T-helper 22 cell (primary cell): ENCODE data around the gene TMEM204.

Experiments used
- DNase-seq: peaks from one replicate; pipeline ENCODE4 v3.0.0-alpha.2; 2020; ENCODE audit warnings: low read depth

TMEM204 gene

DNA sequence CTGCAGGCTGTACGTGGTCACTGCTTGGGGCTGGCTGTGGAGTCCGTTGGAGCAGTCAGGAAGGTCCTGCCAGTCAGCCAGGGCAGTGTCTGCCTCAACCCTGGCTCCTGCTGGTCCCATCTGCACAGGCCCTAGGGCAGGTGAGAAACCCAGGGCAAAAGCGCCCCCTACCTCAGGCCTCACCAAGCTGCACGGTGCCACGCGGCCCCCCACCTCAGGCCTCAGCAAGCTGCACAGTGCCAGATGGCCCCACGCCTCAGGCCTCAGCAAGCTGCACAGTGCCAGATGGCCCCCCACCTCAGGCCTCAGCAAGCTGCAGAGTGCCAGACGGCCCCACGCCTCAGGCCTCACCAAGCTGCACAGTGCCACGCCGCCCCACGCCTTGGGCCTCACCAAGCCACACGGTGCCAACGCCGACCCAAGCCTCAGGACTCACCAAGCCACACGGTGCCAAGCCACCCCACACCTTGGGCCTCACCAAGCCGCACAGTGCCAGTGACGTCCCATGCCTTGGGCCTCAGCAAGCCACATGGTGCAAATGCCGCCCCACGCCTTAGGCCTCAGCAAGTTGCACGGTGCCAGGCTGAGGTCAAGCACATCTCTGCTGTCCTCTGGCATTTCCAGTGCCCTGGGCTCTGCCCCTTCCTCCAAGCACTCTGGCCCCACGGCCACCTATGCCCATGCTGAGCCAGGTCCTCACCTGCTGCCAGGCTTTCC is 5.5 kb downstream of the TMEM204 start:
- no peak for DNase-seq

DNA sequence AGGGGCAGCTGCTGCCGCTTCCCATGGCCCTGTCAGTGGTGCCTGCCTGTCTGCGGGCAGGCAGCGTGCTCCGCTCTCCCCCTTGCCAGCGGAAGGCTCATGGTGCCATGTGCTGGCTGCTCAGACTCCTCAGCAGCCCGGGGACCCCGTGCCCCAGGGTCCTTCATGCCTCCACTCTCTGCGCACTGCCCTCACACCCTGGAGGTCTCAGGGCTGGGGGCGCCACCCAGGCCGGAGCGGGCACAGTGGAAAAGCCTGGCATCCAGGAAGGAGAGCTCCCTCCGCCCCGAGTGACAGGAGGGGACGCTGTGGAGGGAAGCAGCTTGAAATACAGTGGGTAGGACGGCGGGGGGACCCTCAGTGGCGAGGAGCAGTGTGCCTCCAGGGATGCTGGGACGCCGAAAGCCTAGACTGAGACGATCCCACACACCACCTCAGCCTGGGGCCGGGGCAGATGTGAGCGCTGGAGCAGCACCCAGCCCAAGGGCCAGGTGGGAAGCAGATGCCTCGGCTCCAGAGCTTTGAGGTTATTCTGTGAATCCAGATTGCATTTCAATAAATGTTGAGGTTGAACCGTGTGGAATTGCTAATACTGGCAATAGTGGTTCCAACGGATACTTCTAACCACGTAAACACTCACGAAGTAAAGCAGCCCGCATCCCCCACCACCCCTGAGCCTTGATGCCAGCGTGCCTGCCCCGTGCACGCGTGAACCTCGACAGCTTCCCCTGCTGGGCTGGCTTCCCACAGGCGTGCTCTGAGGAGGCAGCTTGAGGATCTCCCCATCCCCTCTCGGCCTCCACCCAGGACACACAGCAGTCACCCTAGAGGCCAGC is 6.5 kb downstream of the TMEM204 start:
- no peak for DNase-seq

DNA sequence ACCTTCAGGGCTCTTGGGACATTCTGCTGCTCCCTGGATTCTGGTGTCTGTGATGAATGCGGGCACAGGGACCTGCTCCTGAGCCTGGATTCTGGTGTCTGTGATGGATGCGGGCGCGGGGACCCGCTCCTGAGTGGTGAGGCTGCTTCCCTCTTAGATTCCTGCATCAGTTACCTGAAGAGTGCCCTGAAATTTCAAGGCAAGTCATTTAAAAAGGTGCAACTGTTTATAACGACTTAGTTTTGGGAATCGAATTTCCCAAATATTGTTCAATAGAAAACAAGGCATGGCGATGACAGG is 7.0 kb downstream of the TMEM204 start:
- no peak for DNase-seq

DNA sequence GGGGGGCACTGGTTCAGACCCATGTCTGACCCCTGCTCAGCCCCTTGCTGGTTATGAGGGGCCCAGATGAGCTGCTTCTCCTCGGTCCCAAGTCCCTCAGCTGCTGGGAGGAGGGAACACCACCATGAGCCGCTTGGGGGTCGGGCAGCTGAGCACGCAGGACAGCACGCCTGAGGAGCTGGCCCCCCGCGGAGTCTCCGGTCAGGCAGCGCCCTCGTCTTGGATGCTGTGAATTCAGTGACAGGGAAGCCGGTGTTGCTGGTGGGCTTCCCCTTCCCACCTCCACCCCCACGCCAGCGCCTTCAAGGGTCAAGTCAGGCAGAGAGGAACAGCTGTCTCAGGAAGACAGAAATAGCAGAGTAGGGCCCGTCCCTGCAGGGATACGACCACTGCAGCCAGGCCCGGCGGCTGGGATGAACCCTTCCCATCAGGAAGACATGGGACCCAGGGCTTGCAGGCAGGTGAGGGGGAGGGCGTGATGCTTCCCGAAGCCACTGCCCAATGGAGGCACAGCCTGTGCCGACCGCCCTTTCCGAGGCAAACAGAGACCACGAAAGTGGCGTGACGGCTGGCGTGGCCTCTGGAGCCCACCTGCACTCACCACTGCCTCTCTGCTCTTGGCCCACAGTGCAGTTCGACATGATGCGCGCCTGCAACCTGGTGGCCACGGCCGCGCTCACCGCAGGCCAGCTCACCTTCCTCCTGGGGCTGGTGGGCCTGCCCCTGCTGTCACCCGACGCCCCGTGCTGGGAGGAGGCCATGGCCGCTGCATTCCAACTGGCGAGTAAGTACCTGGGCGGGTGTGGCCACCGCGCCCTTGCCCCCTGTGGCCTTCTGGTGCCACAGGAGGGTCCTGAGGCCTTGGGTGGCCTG is 8.1 kb downstream of the TMEM204 start:
- no peak for DNase-seq

DNA sequence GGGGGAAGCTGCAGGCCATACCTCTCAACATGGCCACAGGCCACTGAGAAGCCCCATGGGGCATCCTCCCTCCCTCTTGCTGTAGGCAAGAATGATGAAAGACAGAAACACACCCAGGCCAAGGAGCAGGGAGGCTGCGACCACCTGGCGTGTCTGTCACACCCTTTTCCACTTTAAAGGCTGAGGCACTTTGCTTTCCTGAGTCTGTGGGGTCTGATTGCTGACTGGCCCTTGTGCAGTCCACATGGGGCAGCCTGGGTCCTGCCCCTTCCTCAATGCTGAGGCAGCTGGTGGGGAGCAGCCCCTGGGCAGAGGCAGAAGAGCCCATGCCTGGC is 8.7 kb downstream of the TMEM204 start:
- no peak for DNase-seq

DNA sequence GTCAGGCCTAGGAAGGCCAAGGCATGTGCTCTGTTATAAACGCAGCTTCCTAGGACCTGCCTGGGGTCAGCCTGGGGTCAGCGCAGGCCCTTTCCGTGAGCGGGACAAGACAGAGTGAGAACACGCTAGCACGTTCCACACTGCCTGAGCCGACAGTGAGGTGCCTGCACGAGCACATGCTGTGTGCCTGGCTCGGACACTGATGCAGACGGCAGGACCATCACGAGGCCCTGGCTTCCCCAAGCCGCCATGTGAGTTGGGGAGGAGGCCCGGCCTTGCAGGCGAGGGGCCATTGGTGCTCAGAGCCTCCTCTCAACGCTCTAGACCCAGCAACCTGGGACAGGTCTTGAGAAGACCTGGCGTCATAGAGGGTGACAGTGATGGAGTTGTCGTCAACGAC is 9.1 kb downstream of the TMEM204 start:
- no peak for DNase-seq

DNA sequence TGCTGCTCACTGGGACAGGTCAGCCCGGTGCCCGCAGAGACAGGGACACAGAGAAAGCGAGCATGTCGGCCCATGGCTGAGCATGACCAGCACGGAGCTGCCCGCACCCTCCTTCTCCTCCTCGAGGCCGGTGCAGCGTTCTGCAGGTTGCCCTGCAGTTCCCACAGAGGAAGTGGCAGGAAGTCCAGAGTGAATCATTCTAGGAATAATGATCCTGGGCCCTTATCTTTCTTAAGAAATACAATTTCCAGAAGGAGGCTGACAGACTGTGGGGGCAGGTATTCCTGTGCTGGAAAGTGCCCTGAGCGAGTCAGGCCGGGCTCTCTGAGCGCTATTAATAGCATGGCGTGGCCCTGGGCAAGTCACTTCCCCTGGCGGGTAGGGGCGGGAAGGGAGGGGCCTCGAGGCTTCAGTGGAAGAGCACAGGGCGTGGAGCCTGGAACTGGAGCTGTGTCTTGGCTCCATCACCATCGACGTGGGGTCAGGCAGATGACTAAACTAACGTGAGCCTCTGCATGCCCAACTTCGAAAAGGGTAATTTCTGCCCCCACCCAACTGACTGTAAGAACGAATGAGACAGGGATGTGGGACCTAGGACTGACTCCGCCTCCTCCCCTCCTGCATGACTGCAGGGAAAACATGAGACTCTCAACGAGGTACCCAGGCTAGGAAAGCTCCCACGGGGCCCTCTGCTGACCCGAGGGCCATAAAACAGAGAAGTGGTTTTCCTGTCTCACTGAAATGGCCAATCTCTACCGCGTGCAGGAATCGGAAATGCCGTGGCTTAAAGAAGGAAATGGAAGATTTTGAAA is 9.8 kb downstream of the TMEM204 start:
- DNase-seq: peak; percentile 21

DNA sequence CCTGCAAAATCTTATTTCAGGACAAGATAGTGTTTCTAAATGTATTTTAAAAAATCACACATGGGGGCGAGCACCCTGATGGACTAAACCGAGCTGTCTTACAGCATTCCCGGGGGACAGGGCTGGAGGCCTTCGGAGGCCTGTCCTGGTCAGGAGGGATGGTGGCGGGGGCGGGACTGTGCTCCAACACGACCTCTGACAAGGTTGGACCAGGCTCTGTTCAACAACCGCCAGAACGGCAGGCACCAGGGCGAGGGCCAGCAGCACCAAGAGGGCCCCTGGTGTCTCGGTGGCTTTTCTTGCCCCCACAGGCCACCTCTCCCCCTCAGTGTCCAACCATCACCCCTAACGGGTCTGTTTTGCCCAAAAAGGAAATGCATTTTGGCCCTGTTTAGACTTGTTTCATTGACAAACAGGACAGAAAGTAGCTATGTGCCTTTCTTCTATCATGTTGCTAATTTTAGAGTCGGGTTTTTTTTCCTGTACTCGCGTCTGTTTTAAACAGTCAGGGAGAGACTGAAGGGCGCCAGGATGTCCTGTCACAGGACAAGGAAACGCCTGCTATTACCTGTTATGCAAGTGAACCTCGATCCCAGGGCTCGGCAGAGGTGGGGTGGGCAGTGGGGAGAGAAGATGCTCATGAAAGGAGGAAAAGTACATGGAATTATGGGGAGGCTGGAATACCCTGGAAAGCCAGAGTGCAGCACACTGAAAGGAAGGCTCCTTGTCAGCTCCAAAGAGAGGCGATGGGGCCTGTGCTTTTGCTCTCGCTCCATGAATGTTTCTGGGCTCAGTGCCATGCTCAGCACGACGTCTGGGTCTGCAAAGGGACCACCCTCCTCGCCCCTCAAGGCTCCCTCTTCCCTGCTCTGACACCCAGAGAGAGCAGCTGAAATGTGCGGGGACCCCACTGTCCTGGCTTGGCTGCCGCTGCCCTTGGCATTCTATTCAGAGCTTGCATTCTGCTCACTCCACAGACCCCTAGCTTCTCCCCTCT is 11.9 kb downstream of the TMEM204 start:
- DNase-seq: no peak

DNA sequence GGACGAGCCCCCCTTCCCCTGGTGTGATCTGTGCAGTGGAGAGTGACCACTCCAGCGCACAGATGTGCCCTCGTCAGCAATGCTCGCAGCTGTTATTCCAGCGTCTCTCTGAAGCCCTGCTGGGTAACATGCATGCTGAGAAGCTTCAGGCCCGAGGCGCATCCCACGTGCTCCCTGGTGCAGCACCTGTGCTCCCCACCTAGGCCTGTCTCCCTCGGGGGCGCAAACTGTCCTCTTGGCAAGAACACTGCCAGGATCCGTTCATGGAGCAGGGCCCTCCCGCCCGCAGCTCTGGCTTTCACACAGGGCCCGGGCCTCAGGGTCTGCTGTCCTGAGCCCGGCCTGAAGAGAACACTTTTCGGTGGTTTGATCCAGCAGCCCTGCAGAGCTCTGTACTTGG is 13.0 kb downstream of the TMEM204 start:
- no peak for DNase-seq

DNA sequence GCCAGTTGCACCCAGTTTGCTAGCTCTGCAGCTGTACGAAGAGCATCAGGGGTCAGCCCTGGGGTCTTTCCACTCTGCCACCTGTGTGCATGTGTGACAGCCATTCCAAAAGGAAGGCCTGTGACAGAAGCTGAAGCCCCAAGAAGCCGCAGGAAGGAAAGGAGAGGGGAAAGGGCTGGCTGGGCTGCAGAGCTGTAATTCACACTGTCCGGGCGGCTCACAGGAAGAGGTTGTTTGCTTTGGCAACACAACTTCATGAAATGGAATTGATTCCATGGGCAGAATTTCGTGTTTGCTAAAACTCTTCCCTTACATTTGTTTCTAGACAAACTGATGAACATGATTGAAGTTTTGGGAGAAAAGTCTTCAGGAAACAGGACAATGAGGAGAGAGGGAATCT is 14.8 kb downstream of the TMEM204 start:
- no peak for DNase-seq

DNA sequence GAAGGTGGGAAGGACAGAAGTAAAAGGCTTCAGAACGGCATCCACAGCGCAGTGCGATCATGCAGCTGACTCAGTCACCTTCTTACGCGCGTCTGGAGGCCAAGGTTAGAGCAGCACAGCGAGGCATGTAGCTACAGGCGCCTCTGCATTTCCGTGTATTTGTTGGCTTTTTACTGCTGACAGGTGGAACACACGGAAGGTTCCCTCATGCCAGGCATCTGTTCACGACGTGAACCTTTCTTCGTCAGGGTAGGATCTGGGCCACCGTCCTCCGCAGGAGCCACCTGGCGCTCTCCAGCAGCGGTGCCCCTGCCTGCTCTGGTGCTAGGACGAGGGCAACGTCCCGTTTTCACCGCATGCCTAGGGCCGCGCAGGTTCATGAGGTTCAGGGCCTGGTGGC is 15.3 kb downstream of the TMEM204 start:
- DNase-seq: no peak

DNA sequence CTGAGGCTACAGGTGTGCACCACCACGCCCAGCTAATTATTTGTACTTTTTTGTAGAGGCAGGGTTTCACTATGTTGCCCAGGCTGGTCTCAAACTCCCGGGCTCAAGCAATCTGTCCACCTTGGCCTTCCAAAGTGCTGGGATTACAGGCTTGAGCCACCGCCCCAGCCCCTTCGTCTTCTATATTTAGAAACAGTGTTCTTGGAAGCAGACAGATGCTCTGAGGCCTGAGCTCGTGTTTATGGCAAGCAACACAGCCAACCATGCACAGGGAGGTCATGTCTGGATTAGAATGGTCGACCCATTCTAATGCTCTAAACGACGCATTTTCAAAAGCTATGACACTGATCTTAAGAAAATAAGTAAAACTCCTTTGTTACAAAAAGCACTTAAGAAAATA is 16.6 kb downstream of the TMEM204 start:
- no peak for DNase-seq

DNA sequence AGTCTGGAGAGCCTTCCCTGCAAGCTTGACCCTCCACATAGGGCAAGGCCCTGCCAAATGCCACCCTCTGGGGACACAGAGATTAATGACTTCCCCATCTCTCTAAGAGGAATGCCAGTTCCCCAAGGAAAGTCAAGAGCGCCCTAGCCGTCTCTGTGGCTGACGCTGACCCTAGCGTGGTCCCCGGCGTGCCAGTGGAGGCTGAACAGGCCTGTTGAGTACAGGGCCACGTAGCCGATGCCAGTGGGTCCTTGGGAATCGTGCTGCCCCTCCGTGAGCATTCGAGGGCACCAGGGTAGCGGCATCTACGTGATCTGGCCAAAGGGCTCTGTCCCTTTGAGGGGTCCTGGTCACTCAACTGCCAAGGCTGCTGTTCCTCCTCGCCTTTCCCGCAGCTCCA is 17.2 kb downstream of the TMEM204 start:
- DNase-seq: no peak

DNA sequence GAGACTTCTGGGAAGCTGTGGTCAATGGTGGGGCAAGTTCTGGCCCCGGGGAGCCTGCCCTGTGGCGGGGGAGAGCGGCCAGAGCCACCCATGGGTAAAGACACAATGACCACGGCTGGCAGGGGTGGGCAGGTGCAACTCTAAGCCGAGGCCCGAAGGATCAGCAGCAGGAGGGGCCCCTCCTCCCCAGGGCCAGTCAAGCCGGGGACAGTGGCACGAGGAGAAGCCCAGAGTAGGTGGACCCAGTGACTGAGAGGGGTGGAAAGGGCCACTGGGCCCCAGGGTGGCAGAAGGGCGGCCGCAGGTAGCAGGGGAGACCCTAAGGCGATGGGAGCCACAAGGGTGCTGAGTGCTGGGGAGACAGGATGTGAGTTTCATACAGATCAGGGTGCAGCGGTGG is 17.7 kb downstream of the TMEM204 start:
- no peak for DNase-seq

DNA sequence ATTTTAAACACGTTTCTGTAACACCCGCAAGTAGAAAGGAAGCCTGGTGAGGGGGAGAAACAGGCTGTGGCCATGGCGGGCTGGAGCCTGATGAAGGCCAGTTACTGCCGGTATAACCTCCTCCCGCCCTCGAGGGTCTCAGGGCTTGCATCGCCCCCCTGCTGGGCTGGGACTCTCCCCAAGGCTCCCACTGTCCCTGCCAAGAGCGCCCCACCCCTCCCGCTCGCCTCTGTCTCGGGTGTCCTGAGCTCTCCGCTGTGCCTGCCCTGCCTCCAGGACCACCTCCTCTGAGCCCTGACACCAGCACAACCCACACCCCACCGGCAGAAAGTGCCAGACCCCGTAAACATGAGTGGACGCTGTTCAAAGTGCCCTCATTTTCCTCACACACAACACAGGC is 18.7 kb downstream of the TMEM204 start:
- no peak for DNase-seq

DNA sequence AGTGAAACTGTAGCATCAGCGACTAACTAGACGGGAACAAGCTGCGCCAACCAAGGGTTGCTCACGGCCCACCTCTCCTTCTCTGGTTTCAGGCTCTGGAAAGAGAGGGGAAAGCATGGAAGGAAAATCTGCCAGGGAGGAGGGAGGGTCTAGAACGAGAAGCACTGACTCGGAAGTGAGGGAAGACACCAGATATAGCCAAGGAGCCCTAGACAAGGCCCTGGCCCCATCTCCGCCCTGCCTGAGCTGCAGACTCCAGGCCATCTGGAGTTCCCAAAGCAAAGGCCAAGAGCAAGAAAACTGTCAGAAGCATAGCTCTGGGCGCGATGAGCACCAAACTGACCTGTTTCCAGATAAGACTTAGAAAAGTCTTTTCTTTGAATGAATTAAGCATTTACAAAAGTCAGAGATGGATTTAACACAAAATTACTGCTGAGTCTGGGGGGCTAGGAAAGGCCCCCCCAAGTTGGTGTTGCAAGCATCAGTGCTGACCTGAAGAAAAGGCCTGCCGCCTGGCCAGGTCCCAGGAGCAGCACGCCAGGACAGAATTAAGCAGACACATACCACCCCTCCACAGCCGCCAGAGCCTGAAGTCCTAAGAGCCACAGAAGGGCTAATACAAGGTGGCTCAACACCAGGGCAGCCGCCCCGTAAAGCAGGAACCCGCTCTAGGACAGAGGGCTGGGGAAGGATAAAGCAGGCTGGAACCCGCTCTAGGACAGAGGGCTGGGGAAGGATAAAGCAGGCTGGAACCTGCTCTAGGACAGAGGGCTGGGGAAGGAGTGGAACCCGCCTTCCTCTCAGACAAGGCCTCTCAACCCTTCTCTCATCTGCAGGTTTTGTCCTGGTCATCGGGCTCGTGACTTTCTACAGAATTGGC is 20.7 kb downstream of the TMEM204 start:
- DNase-seq: no peak

DNA sequence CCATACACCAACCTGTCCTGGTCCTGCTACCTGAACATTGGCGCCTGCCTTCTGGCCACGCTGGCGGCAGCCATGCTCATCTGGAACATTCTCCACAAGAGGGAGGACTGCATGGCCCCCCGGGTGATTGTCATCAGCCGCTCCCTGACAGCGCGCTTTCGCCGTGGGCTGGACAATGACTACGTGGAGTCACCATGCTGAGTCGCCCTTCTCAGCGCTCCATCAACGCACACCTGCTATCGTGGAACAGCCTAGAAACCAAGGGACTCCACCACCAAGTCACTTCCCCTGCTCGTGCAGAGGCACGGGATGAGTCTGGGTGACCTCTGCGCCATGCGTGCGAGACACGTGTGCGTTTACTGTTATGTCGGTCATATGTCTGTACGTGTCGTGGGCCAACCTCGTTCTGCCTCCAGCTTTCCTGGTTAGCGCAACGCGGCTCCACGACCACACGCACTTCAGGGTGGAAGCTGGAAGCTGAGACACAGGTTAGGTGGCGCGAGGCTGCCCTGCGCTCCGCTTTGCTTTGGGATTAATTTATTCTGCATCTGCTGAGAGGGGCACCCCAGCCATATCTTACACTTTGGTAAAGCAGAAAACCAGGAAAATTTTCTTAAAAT is 21.5 kb downstream of the TMEM204 start:
- no peak for DNase-seq

DNA sequence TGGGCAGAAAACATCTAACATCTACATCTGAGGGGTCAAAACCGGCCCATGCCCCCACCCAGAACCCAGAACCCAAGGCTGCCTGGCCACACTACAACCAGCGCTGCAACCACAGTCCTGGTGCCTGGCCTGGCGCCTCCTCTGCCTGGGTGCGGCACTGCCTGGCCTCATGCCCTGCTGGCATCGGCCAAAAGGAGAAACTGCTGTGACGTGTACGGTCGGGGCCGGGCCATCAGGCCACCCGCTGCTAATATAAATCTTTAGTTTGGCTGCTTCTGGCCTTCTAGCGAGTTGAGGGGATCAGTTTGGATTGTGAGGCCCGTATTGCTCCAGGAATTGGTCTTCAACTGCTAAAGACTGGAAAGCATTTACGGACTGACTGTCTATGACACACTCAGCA is 22.8 kb downstream of the TMEM204 start:
- DNase-seq: no peak

DNA sequence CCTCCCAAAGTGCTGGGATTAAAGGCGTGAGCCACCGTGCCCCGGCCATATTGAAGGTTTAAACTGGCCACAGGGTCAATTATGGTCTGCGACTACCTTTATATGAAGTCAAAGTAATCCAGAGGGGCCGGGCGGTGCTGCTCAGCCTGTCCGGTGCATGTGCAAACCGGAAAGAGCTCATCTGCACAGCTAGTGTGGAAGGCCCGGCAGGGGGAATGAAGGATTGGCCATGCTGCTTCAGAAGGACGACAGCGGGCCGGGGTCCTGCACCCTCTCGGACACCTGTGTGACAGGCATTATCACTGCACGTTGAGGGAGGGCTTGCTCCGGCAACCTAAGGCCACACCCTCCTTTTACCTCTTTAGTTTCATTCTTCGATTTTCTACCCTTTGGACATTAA is 23.6 kb downstream of the TMEM204 start:
- no peak for DNase-seq
